ENCODE measurements around the gene GALNT10.

GALNT10 gene

GRCh38 chr5:154268073-154268472 lies 77.5 kb downstream of the GALNT10 start:
- DNase-seq = no peak

- no peak for DNase-seq
These were observed 78.9 kb downstream of the GALNT10 start for GRCh38 chr5:154269414-154269813.

- no peak for DNase-seq
These were observed 80.9 kb downstream of the GALNT10 start for GRCh38 chr5:154271466-154271865.

DNA sequence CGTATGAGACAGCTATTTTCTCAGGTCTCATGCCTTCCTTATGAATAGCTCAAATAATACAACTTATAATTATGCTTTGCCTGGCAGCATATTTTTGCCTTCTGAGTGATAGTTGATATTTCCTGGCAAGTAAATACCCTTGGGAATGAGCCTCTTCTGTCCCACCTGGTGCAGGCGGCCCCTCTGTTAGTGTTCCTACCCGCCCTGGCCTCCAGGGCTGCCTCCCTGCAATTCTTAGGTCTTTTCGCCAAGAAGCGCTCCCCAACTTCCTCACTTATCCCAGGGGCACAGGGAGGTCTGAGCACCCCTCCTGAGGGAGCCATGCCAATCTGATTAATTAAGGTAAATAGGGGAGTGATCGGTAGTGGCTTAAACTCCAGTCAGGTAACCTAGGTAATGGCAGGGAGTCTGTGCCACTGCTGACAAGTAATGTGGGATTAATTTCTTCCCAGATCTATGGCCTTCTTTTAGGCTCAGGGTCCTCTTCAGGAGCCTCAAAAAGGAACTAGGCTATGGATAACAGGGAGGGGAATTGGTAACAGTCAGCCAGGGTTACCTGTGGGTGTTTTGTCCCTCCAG lies 81.5 kb downstream of the GALNT10 start:
- DNase-seq = no peak

GRCh38 chr5:154273028-154273617 lies 82.6 kb downstream of the GALNT10 start:
- DNase-seq = peak; percentile 18

- no peak for DNase-seq
These were observed 83.7 kb downstream of the GALNT10 start for GRCh38 chr5:154273963-154274827.

GRCh38 chr5:154274828-154275185 lies 84.3 kb downstream of the GALNT10 start:
- no peak for DNase-seq

DNA sequence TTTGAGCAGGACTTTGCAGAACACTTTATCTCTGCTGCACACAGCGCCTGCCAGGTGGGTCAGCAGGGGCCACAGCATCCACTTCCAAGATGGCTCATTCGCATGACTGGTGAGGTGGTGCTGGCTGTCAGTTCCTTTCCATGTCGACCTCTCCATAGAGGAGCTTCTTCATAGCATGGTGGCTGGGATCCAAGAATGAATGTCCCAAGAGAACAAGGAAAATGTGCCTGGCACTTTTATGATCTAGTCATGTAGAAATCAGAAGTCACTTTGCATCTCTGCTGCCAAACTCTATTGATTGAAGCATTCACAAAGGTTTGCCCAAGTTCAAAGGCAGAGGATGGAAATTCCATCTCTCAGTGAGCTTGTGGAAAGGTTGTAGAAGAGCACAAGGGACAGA lies 85.0 kb downstream of the GALNT10 start:
- no peak for DNase-seq

- DNase-seq = no peak
These were observed 85.9 kb downstream of the GALNT10 start for GRCh38 chr5:154276261-154276972.

- DNase-seq = no peak
These were observed 86.4 kb downstream of the GALNT10 start for GRCh38 chr5:154276973-154277331.

DNA sequence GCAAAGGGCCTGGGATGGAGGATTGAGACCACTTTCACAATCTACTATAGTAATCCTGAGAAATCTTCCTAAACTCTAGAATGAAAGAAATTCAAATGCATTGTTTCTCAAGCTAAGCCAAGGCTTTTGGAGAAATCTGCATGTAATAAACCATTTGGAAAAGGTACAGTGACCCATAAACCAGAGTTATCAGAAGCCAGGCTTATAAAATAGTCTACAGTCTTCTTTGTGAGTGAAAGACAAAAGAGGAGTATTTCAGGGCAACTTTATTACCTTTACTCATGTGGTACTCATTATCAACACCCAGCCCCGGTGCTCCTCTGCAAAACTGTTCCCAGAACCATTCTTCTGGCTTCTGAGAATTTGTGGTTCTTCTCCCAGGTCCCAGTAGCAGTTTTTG lies 87.0 kb downstream of the GALNT10 start:
- DNase-seq = no peak

GRCh38 chr5:154278186-154278585 lies 87.7 kb downstream of the GALNT10 start:
- DNase-seq = no peak

- no peak for DNase-seq
These were observed 88.4 kb downstream of the GALNT10 start for GRCh38 chr5:154278908-154279307.

DNA sequence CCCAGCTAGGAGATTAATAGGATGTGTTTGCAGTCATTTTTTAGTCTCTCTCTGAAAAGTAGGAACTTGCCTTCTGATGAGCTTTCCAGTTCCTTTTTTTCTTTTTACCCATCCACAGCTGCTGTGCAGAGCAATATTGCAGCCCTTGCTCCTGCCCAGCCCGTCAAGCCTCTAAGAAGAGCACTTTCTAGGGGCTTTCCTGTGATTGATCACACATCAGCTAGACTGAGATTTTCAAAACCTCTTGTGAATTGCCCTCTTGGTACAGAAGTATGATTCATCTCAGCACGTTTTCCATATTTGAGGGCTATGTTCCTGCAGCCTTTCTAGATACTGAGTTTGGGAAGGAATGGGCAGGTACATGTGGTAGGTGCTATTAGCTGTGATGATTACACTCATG lies 93.9 kb downstream of the GALNT10 start:
- DNase-seq = peak; percentile 6

DNA sequence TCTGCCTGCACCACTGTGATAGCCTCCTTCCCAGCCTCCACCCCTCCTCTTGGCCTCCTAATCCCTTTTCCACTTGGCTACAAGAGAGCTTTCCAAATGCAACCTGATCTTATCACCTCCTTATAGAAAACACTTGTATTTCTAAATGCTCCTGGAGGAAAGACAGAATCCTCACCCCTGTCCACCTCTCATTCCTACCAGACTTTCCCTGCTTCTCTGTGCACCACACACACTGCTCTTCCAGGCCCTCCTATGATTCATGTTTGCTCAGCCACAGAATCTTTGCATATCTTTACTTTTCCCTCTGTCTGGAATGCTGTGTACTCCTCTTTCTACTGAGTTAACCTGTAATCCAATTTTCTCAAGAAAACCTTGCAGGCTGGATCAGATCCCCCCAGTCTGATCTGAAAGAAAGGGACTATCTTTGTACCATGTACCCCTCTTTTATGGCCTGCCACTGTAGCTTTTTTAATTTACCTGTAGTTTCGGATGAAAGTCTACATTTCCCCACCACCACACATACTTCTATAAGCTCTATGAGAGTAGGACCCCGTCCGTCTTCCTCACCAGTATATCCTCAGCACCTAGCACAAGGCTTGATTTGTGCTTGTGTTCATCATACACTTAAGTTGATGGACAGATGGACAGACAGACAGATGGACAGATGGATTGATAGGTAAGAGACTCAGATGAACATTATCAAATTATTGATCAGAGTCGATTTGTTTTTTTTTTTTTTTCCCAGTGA lies 95.3 kb downstream of the GALNT10 start:
- DNase-seq = no peak

DNA sequence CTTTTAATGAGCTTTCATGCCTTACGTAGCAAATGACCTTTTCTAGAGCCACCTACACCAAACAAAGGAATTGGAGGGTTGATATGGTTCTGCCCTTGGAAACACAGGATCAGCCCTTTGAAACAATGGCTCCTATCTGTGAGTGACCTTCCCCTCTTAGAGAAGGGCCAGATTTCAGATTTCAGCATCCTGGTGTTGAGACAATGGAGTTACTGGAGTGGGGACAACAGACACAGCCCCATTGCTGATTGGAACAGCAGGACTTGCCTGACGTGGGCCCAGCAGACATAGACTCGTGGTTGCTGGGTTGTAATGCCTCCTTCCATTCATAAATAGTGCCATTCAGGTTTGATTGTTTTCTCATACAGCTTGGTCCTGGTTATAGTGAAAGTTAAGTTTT lies 96.0 kb downstream of the GALNT10 start:
- DNase-seq = no peak

- DNase-seq = no peak
These were observed 96.6 kb downstream of the GALNT10 start for GRCh38 chr5:154287136-154287535.

GRCh38 chr5:154288145-154288544 lies 97.6 kb downstream of the GALNT10 start:
- DNase-seq = peak; percentile 24

GRCh38 chr5:154291917-154292316 lies 101.4 kb downstream of the GALNT10 start:
- DNase-seq = no peak

GRCh38 chr5:154293219-154293618 lies 102.7 kb downstream of the GALNT10 start:
- no peak for DNase-seq

GRCh38 chr5:154295551-154295950 lies 105.0 kb downstream of the GALNT10 start:
- no peak for DNase-seq

- no peak for DNase-seq
These were observed 106.1 kb downstream of the GALNT10 start for GRCh38 chr5:154296525-154297159.

Measured in midbrain (tissue), 1 donor.